Mucosa of stomach (tissue), 1 donor: Measurements from ENCODE around the gene ZNF83.
A peak's percentile ranks its signal among the peaks of the same experiment; 100 is the strongest.
"Not testable (repeated sequence)": the region's sequence is repeated elsewhere in the genome, so short reads cannot be mapped to it uniquely, and the experiment has no call there.

Experiments
- H3K27me3 ChIP-seq: one replicate; pipeline ENCODE4 v1.7.0; 2013; ENCODE audit warnings: mild to moderate bottlenecking, low read length; ENCODE audit not compliant: control insufficient read depth, insufficient read depth
- H3K36me3 ChIP-seq: one replicate; pipeline ENCODE4 v1.7.0; 2013; ENCODE audit warnings: low read length; ENCODE audit not compliant: control insufficient read depth, insufficient read depth
- H3K4me1 ChIP-seq: one replicate; pipeline ENCODE4 v1.7.0; 2013; ENCODE audit warnings: mild to moderate bottlenecking, low read length; ENCODE audit not compliant: control insufficient read depth, insufficient read depth
- H3K4me3 ChIP-seq: one replicate; pipeline ENCODE4 v1.7.0; 2013; ENCODE audit warnings: low read length
- H3K9ac ChIP-seq: one replicate; pipeline ENCODE4 v1.7.0; 2013; ENCODE audit warnings: mild to moderate bottlenecking, low read length, moderate library complexity
- H3K9me3 ChIP-seq: one replicate; pipeline ENCODE4 v1.7.0; 2013; ENCODE audit warnings: mild to moderate bottlenecking, low read length, moderate library complexity; ENCODE audit not compliant: control insufficient read depth
- donor health status: Pancreatic carcinoma.

Gene ZNF83

DNA sequence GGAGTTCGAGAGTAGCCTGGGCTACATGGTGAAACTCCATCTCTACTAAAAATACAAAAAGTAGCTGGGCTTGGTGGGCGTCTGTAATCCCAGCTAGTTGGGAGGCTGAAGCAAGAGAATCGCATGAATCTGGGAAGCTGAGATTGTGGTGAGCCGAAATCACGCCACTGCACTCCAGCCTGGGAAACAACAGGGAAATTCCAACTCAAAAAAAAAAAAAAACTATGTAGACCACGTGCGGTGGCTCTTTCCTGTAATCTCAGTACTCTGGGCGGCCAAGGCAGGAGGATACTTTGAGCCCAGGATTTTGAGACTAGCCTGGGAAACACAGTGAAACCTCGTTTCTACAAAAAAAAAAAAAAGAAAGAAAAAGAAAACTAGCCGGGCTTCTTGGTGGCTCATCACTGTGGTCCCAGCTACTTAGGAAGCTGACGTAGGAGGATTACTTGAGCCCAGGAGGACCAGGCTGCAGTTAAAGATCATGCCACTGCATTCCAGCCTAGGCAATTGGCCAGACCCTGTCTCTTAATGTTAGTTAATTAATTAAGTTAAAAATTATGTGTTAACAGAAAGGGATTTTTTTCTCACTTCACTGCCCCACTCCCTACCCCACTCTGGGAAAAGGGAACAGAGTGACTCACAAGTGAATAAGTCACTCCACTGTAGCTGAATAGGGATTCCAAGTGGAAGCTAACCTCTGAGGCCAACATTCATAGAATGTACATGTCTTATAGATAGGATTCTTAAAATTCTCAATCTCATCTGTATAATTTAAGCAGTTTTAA, 2.2 kb downstream of the ZNF83 start:
- H3K36me3 ChIP-seq, result no peaks in the 10 kb centered on the region

DNA sequence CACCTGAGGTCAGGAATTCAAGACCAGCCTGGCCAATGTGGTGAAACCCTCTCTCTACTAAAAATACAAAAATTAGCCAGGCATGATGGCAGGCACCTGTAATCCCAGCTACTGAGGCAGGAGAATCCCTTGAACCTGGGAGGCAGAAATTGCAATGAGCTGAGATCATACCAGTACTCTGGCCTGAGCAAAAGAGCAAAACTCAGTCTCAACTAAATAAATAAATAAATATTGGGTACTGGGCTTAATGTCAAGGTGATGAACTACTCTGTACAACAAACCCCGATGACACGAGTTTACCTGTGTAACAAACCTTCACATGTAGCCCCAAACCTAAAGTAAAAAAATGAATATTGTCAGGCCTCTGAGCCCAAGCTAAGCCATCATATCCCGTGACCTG, 10.7 kb downstream of the ZNF83 start:
- not testable (repeated sequence) for H3K36me3 ChIP-seq, H3K9me3 ChIP-seq, H3K4me3 ChIP-seq, H3K4me1 ChIP-seq, H3K27me3 ChIP-seq, H3K9ac ChIP-seq

More for the DNA sequence above, 2.2 kb downstream of the ZNF83 start:
- no peak overlapping the region for H3K4me3 ChIP-seq
- no peaks in the 10 kb centered on the region for H3K27me3 ChIP-seq
- no peak overlapping the region for H3K9ac ChIP-seq
- peaks cover 11% of the 10 kb centered on the region for H3K4me1 ChIP-seq
- H3K9me3 ChIP-seq, result no peaks in the 10 kb centered on the region

- Histone ChIP-seq H3K36me3 (peaks cover 3% of the 10 kb centered on the region), H3K27me3 (no peaks in the 10 kb centered on the region), H3K4me1 (no peaks in the 10 kb centered on the region)
These were observed 11.2 kb downstream of the ZNF83 start for GRCh38 chr19:52626915-52627314.

GRCh38 chr19:52622261-52622660, 15.9 kb downstream of the ZNF83 start:
- no peaks in the 10 kb centered on the region for H3K4me1 ChIP-seq
- no peak overlapping the region for H3K9ac ChIP-seq
- H3K36me3 ChIP-seq, result peaks cover 3% of the 10 kb centered on the region
- H3K9me3 ChIP-seq, result peaks cover 7% of the 10 kb centered on the region
- no peaks in the 10 kb centered on the region for H3K27me3 ChIP-seq
- H3K4me3 ChIP-seq, result no peak overlapping the region

More at GRCh38 chr19:52626915-52627314, 11.2 kb downstream of the ZNF83 start:
- Histone ChIP-seq H3K9ac (no peak overlapping the region), H3K9me3 (no peaks in the 10 kb centered on the region), H3K4me3 (no peak overlapping the region)

DNA sequence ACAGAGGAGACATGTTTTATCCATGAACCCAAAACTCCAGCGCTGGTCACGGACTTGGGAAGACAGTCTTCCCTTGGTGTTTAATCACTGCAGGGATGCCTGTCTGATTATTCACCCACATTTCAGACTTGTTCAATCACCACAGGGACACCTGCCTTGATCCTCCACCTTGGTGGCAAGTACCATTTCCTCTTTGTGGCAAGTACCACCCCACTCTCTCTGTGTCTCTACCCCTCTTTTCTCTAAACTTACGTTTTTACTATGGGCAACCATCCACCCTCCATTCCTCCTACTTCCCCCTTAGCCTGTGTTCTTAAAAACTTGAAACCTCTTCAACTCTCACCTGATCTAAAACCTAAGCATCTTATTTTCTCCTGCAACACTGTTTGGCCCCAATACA, 16.8 kb downstream of the ZNF83 start:
- H3K9ac ChIP-seq, result no peak overlapping the region
- H3K4me1 ChIP-seq, result no peaks in the 10 kb centered on the region
- peaks cover 3% of the 10 kb centered on the region for H3K36me3 ChIP-seq
- peaks cover 14% of the 10 kb centered on the region for H3K9me3 ChIP-seq
- H3K4me3 ChIP-seq, result no peak overlapping the region
- no peaks in the 10 kb centered on the region for H3K27me3 ChIP-seq

- Histone ChIP-seq H3K4me1 (no peaks in the 10 kb centered on the region), H3K27me3 (no peaks in the 10 kb centered on the region), H3K9me3 (peaks cover 24% of the 10 kb centered on the region), H3K36me3 (peaks cover 16% of the 10 kb centered on the region), H3K4me3 (no peak overlapping the region), H3K9ac (no peak overlapping the region)
These were observed 24.8 kb downstream of the ZNF83 start for GRCh38 chr19:52613299-52613906.

- H3K9me3 ChIP-seq, result no peaks in the 10 kb centered on the region
- no peak overlapping the region for H3K4me3 ChIP-seq
- H3K4me1 ChIP-seq, result peaks cover 11% of the 10 kb centered on the region
- no peak overlapping the region for H3K9ac ChIP-seq
- H3K36me3 ChIP-seq, result no peaks in the 10 kb centered on the region
- no peaks in the 10 kb centered on the region for H3K27me3 ChIP-seq
These were observed 34.5 kb downstream of the ZNF83 start for GRCh38 chr19:52603558-52604207.

- H3K4me3 ChIP-seq, result no peak overlapping the region
- H3K36me3 ChIP-seq, result no peaks in the 10 kb centered on the region
- no peaks in the 10 kb centered on the region for H3K27me3 ChIP-seq
- H3K9me3 ChIP-seq, result no peaks in the 10 kb centered on the region
- no peak overlapping the region for H3K9ac ChIP-seq
- H3K4me1 ChIP-seq, result peaks cover 11% of the 10 kb centered on the region
These were observed 35.2 kb downstream of the ZNF83 start for GRCh38 chr19:52602941-52603340.

- not testable (repeated sequence) for H3K9me3 ChIP-seq, H3K36me3 ChIP-seq, H3K27me3 ChIP-seq
- Histone ChIP-seq H3K4me3 (peak overlapping the region; percentile 84), H3K4me1 (peaks cover 11% of the 10 kb centered on the region), H3K9ac (peak overlapping the region; percentile 76)
These were observed 36.2 kb downstream of the ZNF83 start for GRCh38 chr19:52601974-52602366.

DNA sequence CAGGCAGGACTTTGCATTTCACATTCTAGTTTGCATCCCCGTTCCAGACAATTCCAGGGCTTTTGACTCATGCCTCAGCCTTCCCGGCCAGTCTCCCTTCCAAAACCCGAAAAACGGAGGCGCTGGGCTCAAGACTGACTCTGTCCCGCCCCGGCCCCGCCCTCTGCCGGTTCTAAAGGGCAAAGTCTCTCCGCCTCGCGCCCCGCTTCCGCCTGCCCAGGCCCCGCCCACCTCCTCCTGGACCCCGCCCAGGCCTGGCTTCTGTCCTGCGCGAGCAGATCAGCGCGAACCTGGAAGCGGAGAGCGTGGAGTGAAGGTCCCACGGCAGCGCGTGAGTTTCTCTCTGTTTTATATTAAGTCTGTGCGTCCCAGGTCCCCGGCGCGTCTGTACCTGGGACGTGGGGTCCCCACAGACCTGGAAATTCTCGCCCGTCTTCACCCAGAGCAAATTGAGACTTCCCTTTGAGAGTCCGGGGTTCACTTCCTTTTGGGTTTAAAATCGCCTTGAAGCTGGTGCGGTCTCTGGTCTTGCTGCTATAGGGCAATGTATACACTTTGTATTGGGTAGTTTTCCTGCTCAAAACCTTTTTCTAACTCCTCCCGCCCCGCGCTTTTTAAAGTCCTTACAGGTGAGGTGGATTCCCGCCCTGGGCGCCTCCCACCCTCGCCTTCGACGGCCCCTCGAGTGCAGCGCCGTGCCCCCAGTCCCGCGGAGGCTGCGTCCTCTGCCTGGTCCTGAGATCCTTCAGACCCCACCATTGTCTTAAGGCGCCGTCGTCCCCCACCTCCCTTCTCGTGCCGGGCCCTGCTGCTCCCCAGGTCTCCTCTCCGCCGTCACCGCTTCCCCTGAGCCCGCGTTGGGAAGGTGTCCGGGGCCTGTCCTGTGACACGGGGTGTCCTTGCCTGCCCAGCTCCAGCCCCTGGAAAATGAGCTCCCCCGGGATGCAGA, 36.9 kb downstream of the ZNF83 start:
- no peaks in the 10 kb centered on the region for H3K27me3 ChIP-seq
- H3K4me1 ChIP-seq, result peaks cover 11% of the 10 kb centered on the region
- H3K9ac ChIP-seq, result peak overlapping the region; percentile 76
- H3K36me3 ChIP-seq, result no peaks in the 10 kb centered on the region
- peak overlapping the region; percentile 84 for H3K4me3 ChIP-seq
- H3K9me3 ChIP-seq, result peaks cover under 1% of the 10 kb centered on the region

- no peaks in the 10 kb centered on the region for H3K27me3 ChIP-seq
- H3K36me3 ChIP-seq, result no peaks in the 10 kb centered on the region
- peaks cover 11% of the 10 kb centered on the region for H3K4me1 ChIP-seq
- H3K4me3 ChIP-seq, result peak overlapping the region; percentile 7
- peaks cover 5% of the 10 kb centered on the region for H3K9me3 ChIP-seq
- peak overlapping the region; percentile 76 for H3K9ac ChIP-seq
These were observed 37.5 kb downstream of the ZNF83 start for GRCh38 chr19:52600639-52601024.
